Fibroblast of lung (primary cell): Measurements from ENCODE around the gene GPX5. TPM values are rescaled to one million over a fixed set of nuclear protein-coding genes. Genes with fewer than 3 reads are reported as not detected.

Experiments
- DNase-seq, 2 donors: peaks; one replicate each; pipeline versions ENCODE4 v3.0.0 to v3.0.0-alpha.2; 2010; ENCODE audit warnings: low read depth in 2 of 2
- H2AFZ ChIP-seq: 2 replicates; pipeline ENCODE4 v1.5.1; 2012; ENCODE audit warnings: low read length, control low read depth, inconsistent platforms
- H3K27ac ChIP-seq: 2 replicates; pipeline ENCODE4 v1.5.1; 2011; ENCODE audit warnings: low read length, control low read depth; ENCODE audit not compliant: insufficient read depth
- H3K27me3 ChIP-seq: 2 replicates; pipeline ENCODE4 v1.5.1; 2011; ENCODE audit warnings: mild to moderate bottlenecking, low read length; ENCODE audit not compliant: control insufficient read depth, insufficient read depth
- H3K36me3 ChIP-seq: 2 replicates; pipeline ENCODE4 v1.5.1; 2011; ENCODE audit warnings: low read length; ENCODE audit not compliant: control insufficient read depth, insufficient read depth
- H3K4me1 ChIP-seq: 2 replicates; pipeline ENCODE4 v1.5.1; 2011; ENCODE audit warnings: low read length; ENCODE audit not compliant: control insufficient read depth, insufficient read depth; ENCODE audit errors: extremely low read depth
- H3K4me2 ChIP-seq: 2 replicates; pipeline ENCODE4 v1.5.1; 2011; ENCODE audit warnings: low read length, control low read depth; ENCODE audit not compliant: insufficient read depth; ENCODE audit errors: extremely low read depth
- H3K4me3 ChIP-seq, 4 experiments: fragments of 200-600 bp in 1 of 4; sonication (generic) in 1 of 4; replicated peaks in 1 of 4; 2 replicates each; pipeline ENCODE4 v1.5.1; 2011 to 2016; ENCODE audit warnings: low read length in 4 of 4, low read depth in 3 of 4, mild to moderate bottlenecking in 3 of 4, control low read depth in 2 of 4, inconsistent platforms in 1 of 4, mixed read lengths in 1 of 4; ENCODE audit not compliant: insufficient read depth in 1 of 4; ENCODE audit errors: control extremely low read depth in 1 of 4
- H3K79me2 ChIP-seq: 2 replicates; pipeline ENCODE4 v1.5.1; 2012; ENCODE audit warnings: mild to moderate bottlenecking, low read length, inconsistent platforms; ENCODE audit not compliant: control insufficient read depth, insufficient read depth
- H3K9ac ChIP-seq: 2 replicates; pipeline ENCODE4 v1.5.1; 2011; ENCODE audit warnings: mild to moderate bottlenecking, low read length, control low read depth; ENCODE audit not compliant: insufficient read depth
- H3K9me3 ChIP-seq: 2 replicates; pipeline ENCODE4 v1.5.1; 2012; ENCODE audit warnings: low read depth, low read length; ENCODE audit not compliant: control insufficient read depth, insufficient read depth
- H4K20me1 ChIP-seq: 2 replicates; pipeline ENCODE4 v1.5.1; 2011; ENCODE audit warnings: low read length; ENCODE audit not compliant: control insufficient read depth, insufficient read depth; ENCODE audit errors: extremely low read depth
- EZH2 ChIP-seq: IDR thresholded peaks from 2 replicates; pipeline ENCODE4 v1.5.1; 2012; ENCODE audit warnings: low read length, control low read depth, mild to moderate bottlenecking; ENCODE audit errors: missing control alignments
- polyA plus RNA-seq, 2 donors: library from polyadenylated mRNA; depleted of rRNA in 1 of 2; stranded (reverse) in 1 of 2; unstranded in 1 of 2; fragments of >200 nt; gene quantifications; 2 replicates each; pipeline ENCODE4 v1.2.1, GENCODE V29; 2011 to 2012; ENCODE audit warnings: missing spikeins in 1 of 2
- total RNA-seq: library from RNA; depleted of rRNA; stranded (reverse); fragments of >200 nt; gene quantifications from 2 replicates; pipeline ENCODE4 v1.2.1, GENCODE V29; 2014
- TF ChIP-seq, protein P1 (sequence below), 2 donors: IDR thresholded peaks in 1 of 2; conservative IDR thresholded peaks in 1 of 2; 1 replicate in 1 of 2; 2 replicates in 1 of 2; pipeline ENCODE4 v1.5.1; 2011 to 2012; ENCODE audit warnings: low read length in 2 of 2, control low read depth in 1 of 2, inconsistent platforms in 1 of 2, low read depth in 1 of 2, mild to moderate bottlenecking in 1 of 2

GPX5 gene
- total and polyA plus RNA-seq, 2 donors (not counting 1 experiment from before 2014, with no cell fraction given): not detected

DNA sequence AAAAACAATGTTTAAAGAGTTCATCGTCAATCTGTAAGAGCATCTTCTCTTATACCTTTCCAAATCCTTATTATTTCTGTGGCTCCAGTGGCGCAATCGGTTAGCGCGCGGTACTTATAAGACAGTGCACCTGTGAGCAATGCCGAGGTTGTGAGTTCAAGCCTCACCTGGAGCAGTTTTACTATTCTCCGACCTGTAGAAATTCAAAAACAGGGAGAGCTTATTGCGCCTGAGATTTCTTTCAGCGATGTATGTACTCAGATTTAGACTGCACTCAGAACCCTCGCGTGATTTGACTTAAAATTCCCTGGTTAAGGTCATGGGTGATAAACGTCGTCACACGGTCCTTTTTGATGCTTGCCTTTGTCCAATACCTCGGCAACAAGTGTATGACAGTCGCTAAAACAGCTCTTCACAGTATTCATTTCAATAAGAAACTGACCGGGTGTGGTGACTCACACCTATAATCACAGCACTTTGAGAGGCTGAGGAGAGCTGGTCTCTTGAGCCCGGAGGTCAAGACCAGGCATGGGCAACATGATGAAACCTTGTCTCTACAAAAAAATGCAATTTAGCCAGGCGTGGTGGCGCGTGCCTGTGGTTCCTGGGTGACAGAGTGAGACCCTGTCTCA, 11.9 kb downstream of the GPX5 start:
- TF ChIP-seq EZH2: no peak
- TF ChIP-seq, protein P1, sequence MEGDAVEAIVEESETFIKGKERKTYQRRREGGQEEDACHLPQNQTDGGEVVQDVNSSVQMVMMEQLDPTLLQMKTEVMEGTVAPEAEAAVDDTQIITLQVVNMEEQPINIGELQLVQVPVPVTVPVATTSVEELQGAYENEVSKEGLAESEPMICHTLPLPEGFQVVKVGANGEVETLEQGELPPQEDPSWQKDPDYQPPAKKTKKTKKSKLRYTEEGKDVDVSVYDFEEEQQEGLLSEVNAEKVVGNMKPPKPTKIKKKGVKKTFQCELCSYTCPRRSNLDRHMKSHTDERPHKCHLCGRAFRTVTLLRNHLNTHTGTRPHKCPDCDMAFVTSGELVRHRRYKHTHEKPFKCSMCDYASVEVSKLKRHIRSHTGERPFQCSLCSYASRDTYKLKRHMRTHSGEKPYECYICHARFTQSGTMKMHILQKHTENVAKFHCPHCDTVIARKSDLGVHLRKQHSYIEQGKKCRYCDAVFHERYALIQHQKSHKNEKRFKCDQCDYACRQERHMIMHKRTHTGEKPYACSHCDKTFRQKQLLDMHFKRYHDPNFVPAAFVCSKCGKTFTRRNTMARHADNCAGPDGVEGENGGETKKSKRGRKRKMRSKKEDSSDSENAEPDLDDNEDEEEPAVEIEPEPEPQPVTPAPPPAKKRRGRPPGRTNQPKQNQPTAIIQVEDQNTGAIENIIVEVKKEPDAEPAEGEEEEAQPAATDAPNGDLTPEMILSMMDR (conservative IDR thresholded peaks at IDR 0.05 in 1 of 2, IDR thresholded peaks at IDR 0.05 in 1 of 2; ENCODE audit: low read depth in 1 of 2, low read length in 2 of 2): no peak
- DNase-seq: peak; percentile 15 to 31
- peak overlapping the region; percentile 21 for H3K4me2 ChIP-seq
- no peaks in the 10 kb centered on the region for H4K20me1 ChIP-seq
- no peaks in the 10 kb centered on the region for H3K27me3 ChIP-seq
- no peak overlapping the region for H2AFZ ChIP-seq
- H3K4me3 ChIP-seq: peak overlapping the region in 1 of 4 experiments; percentile 65
- no peaks in the 10 kb centered on the region for H3K9me3 ChIP-seq
- H3K36me3 ChIP-seq: no peaks in the 10 kb centered on the region
- no peaks in the 10 kb centered on the region for H3K4me1 ChIP-seq
- H3K27ac ChIP-seq: no peak overlapping the region
- H3K79me2 ChIP-seq: no peaks in the 10 kb centered on the region
- H3K9ac ChIP-seq: no peak overlapping the region

- H3K9me3 ChIP-seq: no peaks in the 10 kb centered on the region
- H3K36me3 ChIP-seq: no peaks in the 10 kb centered on the region
- peak overlapping the region in 1 of 4 experiments; percentile 54 for H3K4me3 ChIP-seq
- no peaks in the 10 kb centered on the region for H3K79me2 ChIP-seq
- no peaks in the 10 kb centered on the region for H4K20me1 ChIP-seq
- DNase-seq: no peak
- no peaks in the 10 kb centered on the region for H3K4me1 ChIP-seq
- H3K9ac ChIP-seq: no peak overlapping the region
- H3K27ac ChIP-seq: no peak overlapping the region
- TF ChIP-seq, protein P1 (conservative IDR thresholded peaks at IDR 0.05 in 1 of 2, IDR thresholded peaks at IDR 0.05 in 1 of 2; ENCODE audit: low read depth in 1 of 2, low read length in 2 of 2): no peak
- TF ChIP-seq EZH2: no peak
- no peak overlapping the region for H3K4me2 ChIP-seq
- no peak overlapping the region for H2AFZ ChIP-seq
- H3K27me3 ChIP-seq: no peaks in the 10 kb centered on the region
Measured at GRCh38 chr6:28541996-28542395, 16.3 kb downstream of the GPX5 start.

DNA sequence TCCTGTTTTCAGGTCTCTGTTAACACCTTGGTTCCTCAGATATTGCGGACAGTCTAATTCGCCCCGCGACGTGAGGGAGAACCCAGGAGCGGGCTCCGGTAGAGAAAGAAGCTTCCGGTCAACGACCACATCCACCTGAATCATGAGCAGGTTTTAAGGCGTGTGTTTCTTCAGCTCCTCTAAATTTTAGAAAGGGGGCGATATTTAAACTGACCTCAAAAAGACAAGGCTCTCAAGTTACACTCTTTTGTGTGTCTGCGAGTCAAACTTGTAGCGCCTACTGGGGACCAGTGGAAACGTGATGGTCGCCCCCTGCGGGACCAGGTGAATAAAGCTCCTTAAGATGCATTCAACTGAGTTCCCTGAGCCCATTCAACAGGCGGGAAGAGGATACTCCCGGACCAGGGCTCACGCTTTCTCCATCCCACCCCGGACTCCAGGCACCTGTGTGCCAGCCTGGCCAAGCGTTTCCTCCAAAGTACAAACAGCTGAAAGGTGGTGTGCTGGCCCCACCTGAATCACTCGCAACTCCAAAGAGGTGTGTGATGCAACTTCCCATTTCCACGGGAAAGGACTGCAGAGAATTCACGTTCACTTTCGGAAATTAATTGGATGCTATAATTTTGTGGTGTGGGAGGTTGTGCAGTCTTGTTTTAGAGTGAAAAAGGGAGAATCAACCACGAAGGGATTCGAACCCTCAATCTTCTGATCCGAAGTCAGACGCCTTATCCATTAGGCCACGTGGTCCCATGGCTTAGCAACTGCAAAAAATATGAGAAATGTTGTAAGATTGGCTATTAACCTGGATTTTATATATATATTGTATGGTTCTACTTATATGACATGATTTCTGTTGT, 17.0 kb downstream of the GPX5 start:
- H3K4me3 ChIP-seq: peak overlapping the region in 1 of 4 experiments; percentile 54
- H3K4me2 ChIP-seq: no peak overlapping the region
- TF ChIP-seq, protein P1 (conservative IDR thresholded peaks at IDR 0.05 in 1 of 2, IDR thresholded peaks at IDR 0.05 in 1 of 2; ENCODE audit: low read depth in 1 of 2, low read length in 2 of 2): peak in 1 of 2 donors; percentile 46
- no peak for TF ChIP-seq EZH2
- H3K79me2 ChIP-seq: no peaks in the 10 kb centered on the region
- no peaks in the 10 kb centered on the region for H3K36me3 ChIP-seq
- no peaks in the 10 kb centered on the region for H3K9me3 ChIP-seq
- H3K4me1 ChIP-seq: no peaks in the 10 kb centered on the region
- no peak overlapping the region for H2AFZ ChIP-seq
- H3K9ac ChIP-seq: no peak overlapping the region
- H3K27me3 ChIP-seq: no peaks in the 10 kb centered on the region
- no peak overlapping the region for H3K27ac ChIP-seq
- H4K20me1 ChIP-seq: no peaks in the 10 kb centered on the region
- peak; percentile 87 for DNase-seq
